K562 (cell line): ENCODE measurements around the gene ZNF77. TPM values are rescaled to one million over a fixed set of nuclear protein-coding genes. Genes with fewer than 3 reads are reported as not detected.

ENCODE experiments used
- COPS2 ChIP-seq: fragments of 450-650 bp; conservative IDR thresholded peaks from 2 replicates; pipeline ENCODE4 v1.6.1; 2016; ENCODE audit warnings: mild to moderate bottlenecking, moderate library complexity
- CTCF ChIP-seq, 3 experiments: IDR thresholded peaks in 2 of 3; conservative IDR thresholded peaks in 1 of 3; 2 replicates each; pipeline ENCODE4 v1.5.1; 2011 to 2012; ENCODE audit warnings: low read length in 3 of 3, mild to moderate bottlenecking in 3 of 3, control low read depth in 2 of 3, improper control_type of control experiment in 1 of 3, inconsistent platforms in 1 of 3, low read depth in 1 of 3, mixed read lengths in 1 of 3, moderate library complexity in 1 of 3; ENCODE audit not compliant: insufficient read depth in 2 of 3
- POLR2H ChIP-seq: IDR thresholded peaks from 2 replicates; pipeline ENCODE4 v1.6.1; 2016; ENCODE audit warnings: missing genetic modification characterization, low read depth, mild to moderate bottlenecking, control low read depth, missing compliant biosample characterization, moderate library complexity
- PTBP1 ChIP-seq: fragments of 200-400 bp; formaldehyde crosslinking; IDR thresholded peaks from 2 replicates; pipeline ENCODE4 v1.6.1; 2017; ENCODE audit warnings: low read depth, low read length
- SAFB ChIP-seq: fragments of 200-400 bp; formaldehyde crosslinking; IDR thresholded peaks from 2 replicates; pipeline ENCODE4 v1.6.1; 2017; ENCODE audit warnings: low read depth, low read length, borderline replicate concordance
- TEAD1 ChIP-seq, 2 experiments: fragments of 450-650 bp in 1 of 2; sonication (generic) in 1 of 2; formaldehyde crosslinking; IDR thresholded peaks; 2 replicates each; pipeline versions ENCODE4 v1.4.0 to v1.8.0; 2020 to 2022; ENCODE audit warnings: mild to moderate bottlenecking in 2 of 2, missing genetic modification reagents in 1 of 2
- U2AF1 ChIP-seq: fragments of 200-400 bp; formaldehyde crosslinking; optimal IDR thresholded peaks from 2 replicates; pipeline ENCODE3; 2017; ENCODE audit warnings: mild to moderate bottlenecking, low read depth, low read length, moderate library complexity
- ZEB2 ChIP-seq: fragments of 450-650 bp; IDR thresholded peaks from 2 replicates; pipeline ENCODE4 v1.6.1; 2016
- polyA plus RNA-seq, 8 experiments: library from polyadenylated mRNA; depleted of rRNA in 4 of 8; stranded (reverse) in 5 of 8; unstranded in 3 of 8; fragments of >200 nt; fragmentation: Nextera tagmentation in 2 of 8; fragmentation: Illumina TruSeq in 1 of 8; extraction: Ambion mirVana in 2 of 8; extraction: Trizol in 1 of 8; gene quantifications; 2 replicates each; pipeline versions ENCODE4 v1.2.1 to v1.2.3, GENCODE V29; 2011 to 2014; ENCODE audit warnings: inconsistent platforms in 1 of 8, missing spikeins in 1 of 8
- total RNA-seq, 7 experiments: library from RNA; depleted of rRNA in 6 of 7; stranded (reverse); fragments of >200 nt in 6 of 7; fragmentation: Illumina TruSeq in 2 of 7; extraction: Trizol in 2 of 7; gene quantifications; 2 replicates each; pipeline versions ENCODE4 v1.2.1 to v1.2.3, GENCODE V29; 2011 to 2021; ENCODE audit warnings: low replicate concordance in 1 of 7
- TF ChIP-seq, protein P1 (sequence below): fragments of 250-450 bp; sonication (Bioruptor Pico); IDR thresholded peaks from 2 replicates; pipeline ENCODE4 v1.8.0; 2021; ENCODE audit warnings: moderate library complexity, mild to moderate bottlenecking, inconsistent platforms
- TF ChIP-seq, protein P2 (sequence below): sonication (generic); formaldehyde crosslinking; IDR thresholded peaks from 2 replicates; pipeline ENCODE4 v1.8.0; 2022; ENCODE audit warnings: missing genetic modification reagents, mild to moderate bottlenecking, borderline replicate concordance
- TF ChIP-seq, protein P3 (sequence below): sonication (generic); formaldehyde crosslinking; IDR thresholded peaks from 2 replicates; pipeline ENCODE4 v1.8.1; 2023; ENCODE audit warnings: mild to moderate bottlenecking, missing genetic modification reagents
- TF ChIP-seq, protein P4 (sequence below): sonication (generic); formaldehyde crosslinking; IDR thresholded peaks from 2 replicates; pipeline ENCODE4 v1.8.0; 2023; ENCODE audit warnings: mild to moderate bottlenecking, missing genetic modification reagents
- TF ChIP-seq, protein P5 (sequence below): fragments of 200-400 bp; formaldehyde crosslinking; IDR thresholded peaks from 2 replicates; pipeline ENCODE4 v1.6.1; 2017; ENCODE audit warnings: mild to moderate bottlenecking, low read depth, low read length, moderate library complexity

ZNF77 gene
- total and polyA plus RNA-seq, 9 of the 15 experiments (the other 6 are each of a cell fraction or from before 2014, with no cell fraction given) = 4.3 to 14.5 (median 7.7) TPM

- TF ChIP-seq CTCF (IDR thresholded peaks at IDR 0.05 in 2 of 3, conservative IDR thresholded peaks at IDR 0.05 in 1 of 3; ENCODE audit: insufficient read depth in 2 of 3, low read depth in 1 of 3, low read length in 3 of 3) (peak; percentile 71 to 96 (median 83)), POLR2H (tag) (no peak), COPS2 (no peak), ZEB2 (peak; percentile 28; the same call in 1 of the 2 replicates), TEAD1 (CRISPR knock-in tag; IDR thresholded peaks at IDR 0.05) (0 out of 4 replicates have a peak, but pooled peaks of 1 of the 2 experiments have one; percentile 65), PTBP1 (no peak), U2AF1 (no peak), SAFB (no peak)
- TF ChIP-seq, protein P1, sequence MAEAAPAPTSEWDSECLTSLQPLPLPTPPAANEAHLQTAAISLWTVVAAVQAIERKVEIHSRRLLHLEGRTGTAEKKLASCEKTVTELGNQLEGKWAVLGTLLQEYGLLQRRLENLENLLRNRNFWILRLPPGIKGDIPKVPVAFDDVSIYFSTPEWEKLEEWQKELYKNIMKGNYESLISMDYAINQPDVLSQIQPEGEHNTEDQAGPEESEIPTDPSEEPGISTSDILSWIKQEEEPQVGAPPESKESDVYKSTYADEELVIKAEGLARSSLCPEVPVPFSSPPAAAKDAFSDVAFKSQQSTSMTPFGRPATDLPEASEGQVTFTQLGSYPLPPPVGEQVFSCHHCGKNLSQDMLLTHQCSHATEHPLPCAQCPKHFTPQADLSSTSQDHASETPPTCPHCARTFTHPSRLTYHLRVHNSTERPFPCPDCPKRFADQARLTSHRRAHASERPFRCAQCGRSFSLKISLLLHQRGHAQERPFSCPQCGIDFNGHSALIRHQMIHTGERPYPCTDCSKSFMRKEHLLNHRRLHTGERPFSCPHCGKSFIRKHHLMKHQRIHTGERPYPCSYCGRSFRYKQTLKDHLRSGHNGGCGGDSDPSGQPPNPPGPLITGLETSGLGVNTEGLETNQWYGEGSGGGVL (CRISPR knock-in tag) = no peak
- TF ChIP-seq, protein P2, sequence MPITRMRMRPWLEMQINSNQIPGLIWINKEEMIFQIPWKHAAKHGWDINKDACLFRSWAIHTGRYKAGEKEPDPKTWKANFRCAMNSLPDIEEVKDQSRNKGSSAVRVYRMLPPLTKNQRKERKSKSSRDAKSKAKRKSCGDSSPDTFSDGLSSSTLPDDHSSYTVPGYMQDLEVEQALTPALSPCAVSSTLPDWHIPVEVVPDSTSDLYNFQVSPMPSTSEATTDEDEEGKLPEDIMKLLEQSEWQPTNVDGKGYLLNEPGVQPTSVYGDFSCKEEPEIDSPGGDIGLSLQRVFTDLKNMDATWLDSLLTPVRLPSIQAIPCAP = no peak
- TF ChIP-seq, protein P3, sequence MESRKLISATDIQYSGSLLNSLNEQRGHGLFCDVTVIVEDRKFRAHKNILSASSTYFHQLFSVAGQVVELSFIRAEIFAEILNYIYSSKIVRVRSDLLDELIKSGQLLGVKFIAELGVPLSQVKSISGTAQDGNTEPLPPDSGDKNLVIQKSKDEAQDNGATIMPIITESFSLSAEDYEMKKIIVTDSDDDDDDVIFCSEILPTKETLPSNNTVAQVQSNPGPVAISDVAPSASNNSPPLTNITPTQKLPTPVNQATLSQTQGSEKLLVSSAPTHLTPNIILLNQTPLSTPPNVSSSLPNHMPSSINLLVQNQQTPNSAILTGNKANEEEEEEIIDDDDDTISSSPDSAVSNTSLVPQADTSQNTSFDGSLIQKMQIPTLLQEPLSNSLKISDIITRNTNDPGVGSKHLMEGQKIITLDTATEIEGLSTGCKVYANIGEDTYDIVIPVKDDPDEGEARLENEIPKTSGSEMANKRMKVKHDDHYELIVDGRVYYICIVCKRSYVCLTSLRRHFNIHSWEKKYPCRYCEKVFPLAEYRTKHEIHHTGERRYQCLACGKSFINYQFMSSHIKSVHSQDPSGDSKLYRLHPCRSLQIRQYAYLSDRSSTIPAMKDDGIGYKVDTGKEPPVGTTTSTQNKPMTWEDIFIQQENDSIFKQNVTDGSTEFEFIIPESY (CRISPR knock-in tag) = no peak; the same call in 1 of the 2 replicates
- TF ChIP-seq, protein P4, sequence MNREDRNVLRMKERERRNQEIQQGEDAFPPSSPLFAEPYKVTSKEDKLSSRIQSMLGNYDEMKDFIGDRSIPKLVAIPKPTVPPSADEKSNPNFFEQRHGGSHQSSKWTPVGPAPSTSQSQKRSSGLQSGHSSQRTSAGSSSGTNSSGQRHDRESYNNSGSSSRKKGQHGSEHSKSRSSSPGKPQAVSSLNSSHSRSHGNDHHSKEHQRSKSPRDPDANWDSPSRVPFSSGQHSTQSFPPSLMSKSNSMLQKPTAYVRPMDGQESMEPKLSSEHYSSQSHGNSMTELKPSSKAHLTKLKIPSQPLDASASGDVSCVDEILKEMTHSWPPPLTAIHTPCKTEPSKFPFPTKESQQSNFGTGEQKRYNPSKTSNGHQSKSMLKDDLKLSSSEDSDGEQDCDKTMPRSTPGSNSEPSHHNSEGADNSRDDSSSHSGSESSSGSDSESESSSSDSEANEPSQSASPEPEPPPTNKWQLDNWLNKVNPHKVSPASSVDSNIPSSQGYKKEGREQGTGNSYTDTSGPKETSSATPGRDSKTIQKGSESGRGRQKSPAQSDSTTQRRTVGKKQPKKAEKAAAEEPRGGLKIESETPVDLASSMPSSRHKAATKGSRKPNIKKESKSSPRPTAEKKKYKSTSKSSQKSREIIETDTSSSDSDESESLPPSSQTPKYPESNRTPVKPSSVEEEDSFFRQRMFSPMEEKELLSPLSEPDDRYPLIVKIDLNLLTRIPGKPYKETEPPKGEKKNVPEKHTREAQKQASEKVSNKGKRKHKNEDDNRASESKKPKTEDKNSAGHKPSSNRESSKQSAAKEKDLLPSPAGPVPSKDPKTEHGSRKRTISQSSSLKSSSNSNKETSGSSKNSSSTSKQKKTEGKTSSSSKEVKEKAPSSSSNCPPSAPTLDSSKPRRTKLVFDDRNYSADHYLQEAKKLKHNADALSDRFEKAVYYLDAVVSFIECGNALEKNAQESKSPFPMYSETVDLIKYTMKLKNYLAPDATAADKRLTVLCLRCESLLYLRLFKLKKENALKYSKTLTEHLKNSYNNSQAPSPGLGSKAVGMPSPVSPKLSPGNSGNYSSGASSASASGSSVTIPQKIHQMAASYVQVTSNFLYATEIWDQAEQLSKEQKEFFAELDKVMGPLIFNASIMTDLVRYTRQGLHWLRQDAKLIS = no peak
- TF ChIP-seq, protein P5, sequence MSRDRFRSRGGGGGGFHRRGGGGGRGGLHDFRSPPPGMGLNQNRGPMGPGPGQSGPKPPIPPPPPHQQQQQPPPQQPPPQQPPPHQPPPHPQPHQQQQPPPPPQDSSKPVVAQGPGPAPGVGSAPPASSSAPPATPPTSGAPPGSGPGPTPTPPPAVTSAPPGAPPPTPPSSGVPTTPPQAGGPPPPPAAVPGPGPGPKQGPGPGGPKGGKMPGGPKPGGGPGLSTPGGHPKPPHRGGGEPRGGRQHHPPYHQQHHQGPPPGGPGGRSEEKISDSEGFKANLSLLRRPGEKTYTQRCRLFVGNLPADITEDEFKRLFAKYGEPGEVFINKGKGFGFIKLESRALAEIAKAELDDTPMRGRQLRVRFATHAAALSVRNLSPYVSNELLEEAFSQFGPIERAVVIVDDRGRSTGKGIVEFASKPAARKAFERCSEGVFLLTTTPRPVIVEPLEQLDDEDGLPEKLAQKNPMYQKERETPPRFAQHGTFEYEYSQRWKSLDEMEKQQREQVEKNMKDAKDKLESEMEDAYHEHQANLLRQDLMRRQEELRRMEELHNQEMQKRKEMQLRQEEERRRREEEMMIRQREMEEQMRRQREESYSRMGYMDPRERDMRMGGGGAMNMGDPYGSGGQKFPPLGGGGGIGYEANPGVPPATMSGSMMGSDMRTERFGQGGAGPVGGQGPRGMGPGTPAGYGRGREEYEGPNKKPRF = no peak
Observed at GRCh38 chr19:2962018-2962670, 17.4 kb upstream of the ZNF77 start (continued).
